ENCODE measurements around the gene ACTL10. TPM values are rescaled to one million over a fixed set of nuclear protein-coding genes. Genes with fewer than 3 reads are reported as not detected.
"Not testable (repeated sequence)": the region's sequence is repeated elsewhere in the genome, so short reads cannot be mapped to it uniquely, and the experiment has no call there.

Gene ACTL10
- total RNA-seq, 1 donor from 2014 or later, result 0.49 TPM

- DNase-seq, result peak; percentile 86
Observed at GRCh38 chr20:33697129-33697528, 30.4 kb downstream of the ACTL10 start.

GRCh38 chr20:33698966-33699365 lies 32.2 kb downstream of the ACTL10 start:
- DNase-seq, result not testable (repeated sequence)

- DNase-seq, result not testable (repeated sequence)
Observed at GRCh38 chr20:33700696-33701441, 34.1 kb downstream of the ACTL10 start.

- DNase-seq, result no peak
Observed at GRCh38 chr20:33701629-33702450, 35.1 kb downstream of the ACTL10 start.

GRCh38 chr20:33702861-33703260 lies 36.1 kb downstream of the ACTL10 start:
- DNase-seq, result no peak

GRCh38 chr20:33703498-33704137 lies 36.9 kb downstream of the ACTL10 start:
- DNase-seq, result no peak

- DNase-seq, result no peak
Observed at GRCh38 chr20:33704197-33704924, 37.6 kb downstream of the ACTL10 start.

- DNase-seq, result no peak
Observed at GRCh38 chr20:33707668-33708067, 40.9 kb downstream of the ACTL10 start.

- DNase-seq, result no peak
Observed at GRCh38 chr20:33709398-33709797, 42.7 kb downstream of the ACTL10 start.

- DNase-seq, result no peak
Observed at GRCh38 chr20:33709905-33710541, 43.3 kb downstream of the ACTL10 start.

- DNase-seq, result no peak
Observed at GRCh38 chr20:33710681-33711445, 44.1 kb downstream of the ACTL10 start.

- DNase-seq, result no peak
Observed at GRCh38 chr20:33711446-33711738, 44.6 kb downstream of the ACTL10 start.

GRCh38 chr20:33713865-33714367 lies 47.2 kb downstream of the ACTL10 start:
- no peak for DNase-seq

GRCh38 chr20:33716498-33716897 lies 49.8 kb downstream of the ACTL10 start:
- DNase-seq, result no peak

Other genes starting within 250 kb of the ACTL10 start
- gene SNTA1, start 223.2 kb upstream of the ACTL10 start, total RNA-seq, result 8.7 TPM
- 14.4 TPM for gene CBFA2T2, start 176.8 kb upstream of the ACTL10 start, total RNA-seq
- not detected for gene C20orf144, start 4.6 kb upstream of the ACTL10 start, total RNA-seq
- gene NECAB3, start 7.5 kb downstream of the ACTL10 start, total RNA-seq, result 20.5 TPM
- 3.7 TPM for gene E2F1, start 19.4 kb downstream of the ACTL10 start, total RNA-seq
- 12.8 TPM for gene PXMP4, start 53.4 kb downstream of the ACTL10 start, total RNA-seq
- 1.5 TPM for gene ZNF341, start 65.1 kb downstream of the ACTL10 start, total RNA-seq
- 49.6 TPM for gene CHMP4B, start 144.4 kb downstream of the ACTL10 start, total RNA-seq